ENCODE results near the gene KATNA1. TPM values are rescaled to one million over a fixed set of nuclear protein-coding genes. Genes with fewer than 3 reads are reported as not detected.
A peak's percentile ranks its signal among the peaks of the same experiment; 100 is the strongest.

Gene KATNA1
- total and polyA plus RNA-seq, 8 donors = 8.1 to 29.8 (median 16.8) TPM

DNA sequence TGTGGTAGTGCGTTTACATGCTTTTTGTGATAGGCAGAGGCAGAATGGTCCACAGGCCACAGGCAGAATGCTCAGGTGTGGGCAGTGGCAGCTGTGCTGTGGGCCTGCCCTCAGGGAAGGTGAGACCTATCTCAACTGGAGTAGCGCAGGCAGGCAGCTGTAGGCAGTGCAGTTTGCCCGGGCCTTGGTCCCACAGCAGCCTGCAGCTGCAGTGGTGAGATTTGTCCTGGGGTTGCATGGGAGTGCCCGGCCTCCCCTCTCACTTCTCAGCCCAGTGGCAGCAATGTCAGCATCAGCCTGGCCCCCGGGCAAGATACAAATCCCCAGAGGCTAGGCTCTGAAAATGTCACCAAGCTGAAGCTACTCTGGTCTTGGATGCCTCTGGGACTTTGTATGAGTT lies 96.6 kb downstream of the KATNA1 start:
- Histone ChIP-seq H3K27me3 (peaks cover 0 to 22% (median 3%) of the 10 kb centered on the region in 3 donors), H3K36me3 (no peaks in the 10 kb centered on the region), H3K27ac (no peak overlapping the region), H3K4me1 (peaks cover 0 to 1% (median under 1%) of the 10 kb centered on the region in 4 donors), H3K4me3 (no peak overlapping the region), H3K9me3 (no peaks in the 10 kb centered on the region)
- DNase-seq = no peak
- WGBS, 5 donors = 54 to 88% (median 78%) methylated on average over 3 to 5 of the region's 5 CpGs
- TF ChIP-seq EP300 (IDR thresholded peaks at IDR 0.05) (no peak), CTCF (IDR thresholded peaks at IDR 0.05) (no peak), POLR2A (IDR thresholded peaks at IDR 0.05) (no peak), POLR2AphosphoS5 (IDR thresholded peaks at IDR 0.05) (no peak)
- intact Hi-C loops (cut with DNase I; ENCODE audit: low total_unique reads) = no loop called here

GRCh38 chr6:149545754-149546471 lies 102.6 kb downstream of the KATNA1 start, which contains the start of gene PPIL4:
Gene PPIL4 (minus strand): TSS chr6:149546043. CDS start chr6:149546005, 38 bp downstream.
- intact Hi-C loops (cut with DNase I; ENCODE audit: low total_unique reads) = loop anchor here (10.0 kb wide), 1 partner anchor 169 kb away; the partner anchor contains the start of gene LATS1
- H3K27ac ChIP-seq = peak within 1 kb of the TSS; percentile 93 to 98 (median 97)

GRCh38 chr6:149545258-149545753 lies 103.2 kb downstream of the KATNA1 start:
- TF ChIP-seq POLR2A (IDR thresholded peaks at IDR 0.05) (no peak), POLR2AphosphoS5 (IDR thresholded peaks at IDR 0.05) (no peak), CTCF (IDR thresholded peaks at IDR 0.05) (no peak), EP300 (IDR thresholded peaks at IDR 0.05) (no peak)
- Histone ChIP-seq H3K4me3 (peak overlapping the region; percentile 75 to 88 (median 86)), H3K4me1 (peaks cover 28 to 43% (median 36%) of the 10 kb centered on the region in 4 donors), H3K9me3 (no peaks in the 10 kb centered on the region), H3K36me3 (peaks cover 6 to 8% (median 7%) of the 10 kb centered on the region in 4 donors), H3K27ac (peak overlapping the region; percentile 93 to 98 (median 97)), H3K27me3 (no peaks in the 10 kb centered on the region)
- WGBS, 5 donors = 0 to 1% (median 0%) methylated on average over 15 to 16 of the region's 16 CpGs
- intact Hi-C loops (cut with DNase I; ENCODE audit: low total_unique reads) = loop anchor here (10.0 kb wide), 1 partner anchor 169 kb away; the partner anchor contains the start of gene LATS1
- DNase-seq = peak; percentile 28 to 88

More at GRCh38 chr6:149545754-149546471, 102.6 kb downstream of the KATNA1 start, which contains the start of gene PPIL4:
- Histone ChIP-seq H3K4me3 (peak within 1 kb of the TSS; percentile 75 to 88 (median 86)), H3K4me1 (peaks cover 28 to 43% (median 36%) of the 10 kb centered on the region in 4 donors), H3K27me3 (peaks cover 0 to 3% (median 0%) of the 10 kb centered on the region in 3 donors), H3K9me3 (no peaks in the 10 kb centered on the region), H3K36me3 (peaks cover under 1 to 1% (median under 1%) of the 10 kb centered on the region in 4 donors)
- peak in 5 of 7 experiments; percentile 55 to 86 (median 77) for TF ChIP-seq CTCF (IDR thresholded peaks at IDR 0.05)
- TF ChIP-seq EP300 (IDR thresholded peaks at IDR 0.05) = peak; percentile 64
- TF ChIP-seq POLR2A (IDR thresholded peaks at IDR 0.05) = peak in 2 of 4 donors; percentile 63 to 84
- peak; percentile 94 to 98 (median 96) for TF ChIP-seq POLR2AphosphoS5 (IDR thresholded peaks at IDR 0.05)
- 0% methylated on average over 32 to 71 of the region's 71 CpGs for WGBS, 5 donors
- peak; percentile 98 to 99 for DNase-seq

Small RNA genes lying within 50 kb of the gene (small RNA-seq; reads per million reads assigned to genes)
- 0 reads per million in 4 donors for gene RF00019
- 0 reads per million in 4 donors for gene RF00410

Other genes starting within 250 kb of the KATNA1 start
- gene SUMO4, start 248.5 kb downstream of the KATNA1 start, total RNA-seq = 1 to 10 TPM in 4 of 5 donors, not detected in 1; 1.2 to 7.7 (median 4.0) TPM
- not detected for gene SUMO4, start 248.5 kb downstream of the KATNA1 start, polyA plus RNA-seq
- gene ZC3H12D, start 163.7 kb downstream of the KATNA1 start, total RNA-seq = 1 to 10 TPM in 2 of 5 donors, not detected in 3; 1.1 to 2.2 TPM
- gene ZC3H12D, start 163.7 kb downstream of the KATNA1 start, polyA plus RNA-seq = under 1 TPM; 0.31 to 0.85 (median 0.56) TPM
- gene PPIL4, start 102.7 kb downstream of the KATNA1 start, total RNA-seq = 10 to 100 TPM in 3 of 5 donors, 1 to 10 TPM in 2; 7.6 to 59.7 (median 35.1) TPM
- gene PPIL4, start 102.7 kb downstream of the KATNA1 start, polyA plus RNA-seq = 10 to 100 TPM; 12.4 to 20.0 (median 12.8) TPM
- 10 to 100 TPM in 3 of 5 donors, 1 to 10 TPM in 2; 3.2 to 61.6 (median 30.6) TPM for gene GINM1, start 82.3 kb downstream of the KATNA1 start, total RNA-seq
- 10 to 100 TPM; 16.0 to 31.9 (median 24.6) TPM for gene GINM1, start 82.3 kb downstream of the KATNA1 start, polyA plus RNA-seq
- 100 to 1,000 TPM in 1 of 5 donors, 10 to 100 TPM in 4; 10.7 to 109 (median 28.4) TPM for gene LATS1, start 69.4 kb upstream of the KATNA1 start, total RNA-seq
- gene LATS1, start 69.4 kb upstream of the KATNA1 start, polyA plus RNA-seq = 1 to 10 TPM; 3.8 to 5.0 (median 4.1) TPM
- 10 to 100 TPM in 4 of 5 donors, 1 to 10 TPM in 1; 1.2 to 51.9 (median 39.0) TPM for gene NUP43, start 97.8 kb upstream of the KATNA1 start, total RNA-seq
- 1 to 10 TPM; 5.2 to 9.0 (median 6.3) TPM for gene NUP43, start 97.8 kb upstream of the KATNA1 start, polyA plus RNA-seq
- 100 to 1,000 TPM in 1 of 5 donors, 10 to 100 TPM in 3, 1 to 10 TPM in 1; 2.6 to 109 (median 78.6) TPM for gene PCMT1, start 101.0 kb upstream of the KATNA1 start, total RNA-seq
- gene PCMT1, start 101.0 kb upstream of the KATNA1 start, polyA plus RNA-seq = 10 to 100 TPM; 35.6 to 44.5 (median 42.0) TPM
- gene LRP11, start 215.6 kb upstream of the KATNA1 start, total RNA-seq = 10 to 100 TPM in 3 of 5 donors, 1 to 10 TPM in 2; 1.8 to 80.8 (median 23.9) TPM
- gene LRP11, start 215.6 kb upstream of the KATNA1 start, polyA plus RNA-seq = 10 to 100 TPM in 1 of 3 donors, 1 to 10 TPM in 2; 2.0 to 18.1 (median 7.4) TPM
- not detected for gene RAET1E, start 249.4 kb upstream of the KATNA1 start, total RNA-seq
- 1 to 10 TPM in 1 of 3 donors, under 1 TPM in 1, not detected in 1; 0.19 to 2.6 TPM for gene RAET1E, start 249.4 kb upstream of the KATNA1 start, polyA plus RNA-seq